Muscle of back (tissue), 11 donors: ENCODE results near the gene GIT1. TPM values are rescaled to one million over a fixed set of nuclear protein-coding genes. Genes with fewer than 3 reads are reported as not detected.

ENCODE experiments used
- DNase-seq, 3 donors: peaks; one replicate each; pipeline versions ENCODE4 v3.0.0 to v3.0.0-alpha.2; 2013
- polyA plus RNA-seq, 10 donors: library from polyadenylated mRNA; unstranded; fragments of 120-200 nt; gene quantifications; one replicate each; pipeline ENCODE4 v1.2.1, GENCODE V29; 2013; ENCODE audit not compliant: insufficient read length in 10 of 10

The GIT1 gene
- polyA plus RNA-seq, 10 donors = 22.8 to 33.0 (median 30.0) TPM

GRCh38 chr17:29595107-29595942 is 5.9 kb upstream of the GIT1 start:
- DNase-seq = no peak

- no peak for DNase-seq
Observed at GRCh38 chr17:29594519-29595090, 5.2 kb upstream of the GIT1 start.

- DNase-seq = no peak
Observed at GRCh38 chr17:29593591-29594518, 4.4 kb upstream of the GIT1 start.

GRCh38 chr17:29592850-29593551 is 3.6 kb upstream of the GIT1 start, which contains the start of gene ANKRD13B:
ANKRD13B (plus strand) TSS chr17:29593132; CDS start chr17:29593622, 490 bp downstream.
- DNase-seq = peak in 1 of 3 donors; percentile 73

- peak; percentile 81 to 95 (median 89) for DNase-seq
Observed at GRCh38 chr17:29591737-29592608, 2.5 kb upstream of the GIT1 start.

- peak in 2 of 3 donors; percentile 77 to 82 for DNase-seq
Observed at GRCh38 chr17:29591146-29591736, 1.8 kb upstream of the GIT1 start.

- DNase-seq = no peak
Observed at GRCh38 chr17:29590411-29591145, 1.1 kb upstream of the GIT1 start.

- peak in 1 of 3 donors; percentile 67 for DNase-seq
Observed at GRCh38 chr17:29588562-29589411, 661 bp downstream of the GIT1 start.

GRCh38 chr17:29588017-29588561 is 1.4 kb downstream of the GIT1 start:
- DNase-seq = no peak

GRCh38 chr17:29587591-29587990 is 1.9 kb downstream of the GIT1 start:
- DNase-seq = no peak

- DNase-seq = no peak
Observed at GRCh38 chr17:29586676-29587469, 2.6 kb downstream of the GIT1 start.

- DNase-seq = no peak
Observed at GRCh38 chr17:29585080-29585751, 4.2 kb downstream of the GIT1 start.

- DNase-seq = no peak
Observed at GRCh38 chr17:29584452-29585079, 4.9 kb downstream of the GIT1 start.

- DNase-seq = no peak
Observed at GRCh38 chr17:29583324-29584248, 5.9 kb downstream of the GIT1 start.

GRCh38 chr17:29582772-29583171 is 6.7 kb downstream of the GIT1 start:
- DNase-seq = no peak
